ENCODE results near the gene PCSK2. TPM values are rescaled to one million over a fixed set of nuclear protein-coding genes. Genes with fewer than 3 reads are reported as not detected.
A peak's percentile ranks its signal among the peaks of the same experiment; 100 is the strongest.

PCSK2 gene
- total and polyA plus RNA-seq, 2 experiments from 2014 or later: 1.3 to 3.8 TPM

- no peaks in the 10 kb centered on the region for H4K20me1 ChIP-seq (ENCODE audit: insufficient read depth, poor library complexity, severe bottlenecking)
- TF ChIP-seq EZH2 (IDR thresholded peaks at IDR 0.05; ENCODE audit: borderline replicate concordance) (no peak), CTCF (IDR thresholded peaks at IDR 0.05; ENCODE audit: poor library complexity) (no peak), EZH2phosphoT487 (IDR thresholded peaks at IDR 0.05; ENCODE audit: low read depth, severe bottlenecking, unreplicated experiment) (no peak)
- H3K9me2 ChIP-seq (replicated peaks; ENCODE audit: insufficient read depth): no peaks in the 10 kb centered on the region
- no peaks in the 10 kb centered on the region for H3K4me1 ChIP-seq (ENCODE audit: insufficient read depth)
- H3K4me3 ChIP-seq: no peak overlapping the region
- no peak overlapping the region for H3K27ac ChIP-seq
- no peaks in the 10 kb centered on the region for H3K27me3 ChIP-seq
- no peaks in the 10 kb centered on the region for H3K36me3 ChIP-seq (replicated peaks; ENCODE audit: insufficient read depth, low read depth)
- H3K4me2 ChIP-seq: no peak overlapping the region
- H3K79me2 ChIP-seq: no peaks in the 10 kb centered on the region
- H2AFZ ChIP-seq: no peak overlapping the region
- DNase-seq (ENCODE audit: low spot score): no peak
- no peaks in the 10 kb centered on the region for H3K9me3 ChIP-seq (ENCODE audit: low read depth)
Observed at GRCh38 chr20:17276101-17276500, 49.3 kb downstream of the PCSK2 start.

GRCh38 chr20:17281478-17281877 is 54.6 kb downstream of the PCSK2 start:
- TF ChIP-seq CTCF (IDR thresholded peaks at IDR 0.05; ENCODE audit: poor library complexity) (peak; percentile 46), EZH2phosphoT487 (IDR thresholded peaks at IDR 0.05; ENCODE audit: low read depth, severe bottlenecking, unreplicated experiment) (no peak)
- H3K27ac ChIP-seq: no peak overlapping the region

GRCh38 chr20:17282501-17282900 is 55.7 kb downstream of the PCSK2 start:
- Histone ChIP-seq H3K36me3 (replicated peaks; ENCODE audit: insufficient read depth, low read depth) (no peaks in the 10 kb centered on the region), H4K20me1 (ENCODE audit: insufficient read depth, poor library complexity, severe bottlenecking) (no peaks in the 10 kb centered on the region), H3K27ac (no peak overlapping the region), H3K27me3 (no peaks in the 10 kb centered on the region), H2AFZ (no peak overlapping the region), H3K4me3 (no peak overlapping the region), H3K4me1 (ENCODE audit: insufficient read depth) (no peaks in the 10 kb centered on the region), H3K4me2 (no peak overlapping the region), H3K9me3 (ENCODE audit: low read depth) (no peaks in the 10 kb centered on the region), H3K9me2 (replicated peaks; ENCODE audit: insufficient read depth) (no peaks in the 10 kb centered on the region), H3K79me2 (no peaks in the 10 kb centered on the region)
- 74% methylated on average over 3 of the region's 3 CpGs for WGBS (ENCODE audit: low lambda C conversion rate, missing lambda C conversion rate)
- no peak for TF ChIP-seq EZH2phosphoT487 (IDR thresholded peaks at IDR 0.05; ENCODE audit: low read depth, severe bottlenecking, unreplicated experiment)
- TF ChIP-seq EZH2 (IDR thresholded peaks at IDR 0.05; ENCODE audit: borderline replicate concordance): no peak
- no peak for TF ChIP-seq CTCF (IDR thresholded peaks at IDR 0.05; ENCODE audit: poor library complexity)
- no peak for DNase-seq (ENCODE audit: low spot score)

More at GRCh38 chr20:17281478-17281877, 54.6 kb downstream of the PCSK2 start:
- Histone ChIP-seq H3K4me3 (no peak overlapping the region), H3K9me3 (ENCODE audit: low read depth) (no peaks in the 10 kb centered on the region), H3K4me2 (no peak overlapping the region), H2AFZ (no peak overlapping the region), H3K9me2 (replicated peaks; ENCODE audit: insufficient read depth) (no peaks in the 10 kb centered on the region), H4K20me1 (ENCODE audit: insufficient read depth, poor library complexity, severe bottlenecking) (no peaks in the 10 kb centered on the region), H3K4me1 (ENCODE audit: insufficient read depth) (no peaks in the 10 kb centered on the region), H3K36me3 (replicated peaks; ENCODE audit: insufficient read depth, low read depth) (no peaks in the 10 kb centered on the region), H3K79me2 (no peaks in the 10 kb centered on the region), H3K27me3 (no peaks in the 10 kb centered on the region)
- DNase-seq (ENCODE audit: low spot score): peak; percentile 62

GRCh38 chr20:17287503-17287902 is 60.7 kb downstream of the PCSK2 start:
- TF ChIP-seq EZH2 (IDR thresholded peaks at IDR 0.05; ENCODE audit: borderline replicate concordance) (no peak), CTCF (IDR thresholded peaks at IDR 0.05; ENCODE audit: poor library complexity) (peak; percentile 14)
- no peak overlapping the region for H3K27ac ChIP-seq
- no peak overlapping the region for H2AFZ ChIP-seq
- no peaks in the 10 kb centered on the region for H3K9me2 ChIP-seq (replicated peaks; ENCODE audit: insufficient read depth)
- DNase-seq (ENCODE audit: low spot score): no peak
- 85% methylated on average over 2 of the region's 2 CpGs for WGBS (ENCODE audit: low lambda C conversion rate, missing lambda C conversion rate)
- no peaks in the 10 kb centered on the region for H3K79me2 ChIP-seq
- no peaks in the 10 kb centered on the region for H4K20me1 ChIP-seq (ENCODE audit: insufficient read depth, poor library complexity, severe bottlenecking)
- H3K4me3 ChIP-seq: no peak overlapping the region
- no peaks in the 10 kb centered on the region for H3K36me3 ChIP-seq (replicated peaks; ENCODE audit: insufficient read depth, low read depth)
- no peak overlapping the region for H3K4me2 ChIP-seq
- H3K4me1 ChIP-seq (ENCODE audit: insufficient read depth): no peaks in the 10 kb centered on the region
- H3K27me3 ChIP-seq: no peaks in the 10 kb centered on the region
- H3K9me3 ChIP-seq (ENCODE audit: low read depth): no peaks in the 10 kb centered on the region
